ENCODE measurements around the gene HOXB1. TPM values are rescaled to one million over a fixed set of nuclear protein-coding genes. Genes with fewer than 3 reads are reported as not detected.

The HOXB1 gene
- total and polyA plus RNA-seq, 4 donors: not detected

GRCh38 chr17:48522031-48522653 lies 8.7 kb downstream of the HOXB1 start (continued):
- TF ChIP-seq CTCF (IDR thresholded peaks at IDR 0.05; ENCODE audit: low read depth, low read length, missing input control): no peak
- TF ChIP-seq FOXA1 (IDR thresholded peaks at IDR 0.05): no peak
- TF ChIP-seq HNF4G (IDR thresholded peaks at IDR 0.05): no peak
- TF ChIP-seq SP1 (IDR thresholded peaks at IDR 0.05): peak; percentile 31
- TF ChIP-seq NR2F2 (IDR thresholded peaks at IDR 0.05): peak; percentile 67
- TF ChIP-seq YY1 (IDR thresholded peaks at IDR 0.05): no peak
- no peak for TF ChIP-seq EGR1 (IDR thresholded peaks at IDR 0.05; ENCODE audit: low read depth in 2 of 2)
- no peak for TF ChIP-seq TAF1 (conservative IDR thresholded peaks at IDR 0.05)

- Histone ChIP-seq H3K27me3 (ENCODE audit: control insufficient read depth in 4 of 4, insufficient read depth in 4 of 4, low read length in 3 of 4) (peaks cover 0 to 26% (median 3%) of the 10 kb centered on the region in 4 donors), H3K4me3 (ENCODE audit: low read depth in 1 of 3, low read length in 3 of 3) (no peak overlapping the region), H3K4me1 (ENCODE audit: control insufficient read depth in 4 of 4, insufficient read depth in 4 of 4, low read length in 3 of 4) (no peaks in the 10 kb centered on the region), H3K9ac (ENCODE audit: low read depth in 1 of 2, low read length in 2 of 2) (no peak overlapping the region), H3K27ac (ENCODE audit: low read depth in 1 of 2, low read length in 2 of 2) (no peak overlapping the region), H3K36me3 (ENCODE audit: control insufficient read depth in 4 of 4, insufficient read depth in 3 of 4, low read depth in 1 of 4, low read length in 3 of 4) (no peaks in the 10 kb centered on the region), H3K9me3 (ENCODE audit: control insufficient read depth in 4 of 4, low read length in 3 of 4) (no peaks in the 10 kb centered on the region)
- 54% methylated on average over 1 of the region's 1 CpG for WGBS
- no peak for DNase-seq (ENCODE audit: low spot score)
- TF ChIP-seq, protein P1, sequence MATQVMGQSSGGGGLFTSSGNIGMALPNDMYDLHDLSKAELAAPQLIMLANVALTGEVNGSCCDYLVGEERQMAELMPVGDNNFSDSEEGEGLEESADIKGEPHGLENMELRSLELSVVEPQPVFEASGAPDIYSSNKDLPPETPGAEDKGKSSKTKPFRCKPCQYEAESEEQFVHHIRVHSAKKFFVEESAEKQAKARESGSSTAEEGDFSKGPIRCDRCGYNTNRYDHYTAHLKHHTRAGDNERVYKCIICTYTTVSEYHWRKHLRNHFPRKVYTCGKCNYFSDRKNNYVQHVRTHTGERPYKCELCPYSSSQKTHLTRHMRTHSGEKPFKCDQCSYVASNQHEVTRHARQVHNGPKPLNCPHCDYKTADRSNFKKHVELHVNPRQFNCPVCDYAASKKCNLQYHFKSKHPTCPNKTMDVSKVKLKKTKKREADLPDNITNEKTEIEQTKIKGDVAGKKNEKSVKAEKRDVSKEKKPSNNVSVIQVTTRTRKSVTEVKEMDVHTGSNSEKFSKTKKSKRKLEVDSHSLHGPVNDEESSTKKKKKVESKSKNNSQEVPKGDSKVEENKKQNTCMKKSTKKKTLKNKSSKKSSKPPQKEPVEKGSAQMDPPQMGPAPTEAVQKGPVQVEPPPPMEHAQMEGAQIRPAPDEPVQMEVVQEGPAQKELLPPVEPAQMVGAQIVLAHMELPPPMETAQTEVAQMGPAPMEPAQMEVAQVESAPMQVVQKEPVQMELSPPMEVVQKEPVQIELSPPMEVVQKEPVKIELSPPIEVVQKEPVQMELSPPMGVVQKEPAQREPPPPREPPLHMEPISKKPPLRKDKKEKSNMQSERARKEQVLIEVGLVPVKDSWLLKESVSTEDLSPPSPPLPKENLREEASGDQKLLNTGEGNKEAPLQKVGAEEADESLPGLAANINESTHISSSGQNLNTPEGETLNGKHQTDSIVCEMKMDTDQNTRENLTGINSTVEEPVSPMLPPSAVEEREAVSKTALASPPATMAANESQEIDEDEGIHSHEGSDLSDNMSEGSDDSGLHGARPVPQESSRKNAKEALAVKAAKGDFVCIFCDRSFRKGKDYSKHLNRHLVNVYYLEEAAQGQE (IDR thresholded peaks at IDR 0.05): no peak
- TF ChIP-seq EGR1 (IDR thresholded peaks at IDR 0.05; ENCODE audit: low read depth in 2 of 2): no peak
- TF ChIP-seq NR2F2 (IDR thresholded peaks at IDR 0.05): no peak
- TF ChIP-seq HNF4G (IDR thresholded peaks at IDR 0.05): no peak
- no peak for TF ChIP-seq GABPA (IDR thresholded peaks at IDR 0.05 in 1 of 2, conservative IDR thresholded peaks at IDR 0.05 in 1 of 2)
- TF ChIP-seq RXRA (IDR thresholded peaks at IDR 0.05): no peak
- no peak for TF ChIP-seq FOXA2 (IDR thresholded peaks at IDR 0.05)
- no peak for TF ChIP-seq RAD21 (IDR thresholded peaks at IDR 0.05)
- no peak for TF ChIP-seq MAX (IDR thresholded peaks at IDR 0.05)
- no peak for TF ChIP-seq HNF4A (conservative IDR thresholded peaks at IDR 0.05)
- TF ChIP-seq CTCF (IDR thresholded peaks at IDR 0.05; ENCODE audit: low read depth, low read length, missing input control): no peak
- TF ChIP-seq JUND (IDR thresholded peaks at IDR 0.05): no peak
- TF ChIP-seq YY1 (IDR thresholded peaks at IDR 0.05): no peak
- no peak for TF ChIP-seq SP1 (IDR thresholded peaks at IDR 0.05)
- TF ChIP-seq, protein P2, sequence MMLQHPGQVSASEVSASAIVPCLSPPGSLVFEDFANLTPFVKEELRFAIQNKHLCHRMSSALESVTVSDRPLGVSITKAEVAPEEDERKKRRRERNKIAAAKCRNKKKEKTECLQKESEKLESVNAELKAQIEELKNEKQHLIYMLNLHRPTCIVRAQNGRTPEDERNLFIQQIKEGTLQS (IDR thresholded peaks at IDR 0.05): no peak
- no peak for TF ChIP-seq ZBTB33 (IDR thresholded peaks at IDR 0.05)
- no peak for TF ChIP-seq FOXA1 (IDR thresholded peaks at IDR 0.05)
- TF ChIP-seq TAF1 (conservative IDR thresholded peaks at IDR 0.05): no peak
Observed at GRCh38 chr17:48520631-48521079, 10.2 kb downstream of the HOXB1 start.
